Ectodermal cell (in vitro differentiated cells): ENCODE measurements around the gene INTS6L.

Source experiments
- H3K27ac ChIP-seq: 2 replicates; pipeline ENCODE4 v1.7.0; 2013; ENCODE audit warnings: mild to moderate bottlenecking, low read depth, low read length; ENCODE audit not compliant: insufficient read depth, poor library complexity, severe bottlenecking
- H3K27me3 ChIP-seq: 2 replicates; pipeline ENCODE4 v1.7.0; 2013; ENCODE audit warnings: mild to moderate bottlenecking, low read length; ENCODE audit not compliant: insufficient read depth, control insufficient read depth, poor library complexity, severe bottlenecking
- H3K36me3 ChIP-seq: one replicate; pipeline ENCODE4 v1.7.0; 2013; ENCODE audit warnings: low read length; ENCODE audit not compliant: control insufficient read depth, insufficient read depth
- H3K4me1 ChIP-seq: one replicate; pipeline ENCODE4 v1.7.0; 2013; ENCODE audit warnings: low read length; ENCODE audit not compliant: control insufficient read depth, insufficient read depth
- H3K4me3 ChIP-seq: 2 replicates; pipeline ENCODE4 v1.7.0; 2013; ENCODE audit warnings: low read depth, low read length, control low read depth; ENCODE audit not compliant: insufficient read depth
- H3K9me3 ChIP-seq: 2 replicates; pipeline ENCODE4 v1.7.0; 2013; ENCODE audit warnings: mild to moderate bottlenecking, low read length, moderate library complexity; ENCODE audit not compliant: control insufficient read depth
- WGBS, 2 experiments: methylation state at CpG; one replicate each; pipeline ENCODE4 v1.1.7; 2013; ENCODE audit warnings: missing lambda C conversion rate in 2 of 2; 5-methylcytosine and 5-hydroxymethylcytosine counted together

INTS6L gene

DNA sequence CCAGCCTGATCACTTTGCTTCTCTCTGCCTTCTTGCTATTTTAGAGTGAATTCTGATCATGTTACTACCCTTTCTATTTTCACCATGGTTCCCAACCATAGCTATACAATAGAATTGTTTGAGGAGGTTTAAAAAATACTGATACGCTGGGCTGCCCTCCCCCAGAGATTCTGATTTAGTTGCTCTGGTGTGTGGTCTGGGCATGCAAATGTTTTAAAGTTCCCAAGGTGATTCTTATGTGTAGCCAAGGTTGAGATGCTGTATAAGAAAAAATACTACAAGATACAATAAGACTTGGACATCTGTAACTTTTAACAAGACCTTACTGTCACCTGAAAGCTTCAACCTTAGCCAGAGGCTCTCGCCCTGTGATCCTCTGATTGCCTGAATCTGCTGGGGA lies 22.2 kb upstream of the INTS6L start:
- no peaks in the 10 kb centered on the region for H3K27me3 ChIP-seq
- H3K9me3 ChIP-seq: no peaks in the 10 kb centered on the region
- no peak overlapping the region for H3K4me3 ChIP-seq
- no peaks in the 10 kb centered on the region for H3K36me3 ChIP-seq
- H3K4me1 ChIP-seq: no peaks in the 10 kb centered on the region
- WGBS, 2 experiments: 96 to 100% methylated on average over 1 to 2 of the region's 2 CpGs
- no peak overlapping the region for H3K27ac ChIP-seq

DNA sequence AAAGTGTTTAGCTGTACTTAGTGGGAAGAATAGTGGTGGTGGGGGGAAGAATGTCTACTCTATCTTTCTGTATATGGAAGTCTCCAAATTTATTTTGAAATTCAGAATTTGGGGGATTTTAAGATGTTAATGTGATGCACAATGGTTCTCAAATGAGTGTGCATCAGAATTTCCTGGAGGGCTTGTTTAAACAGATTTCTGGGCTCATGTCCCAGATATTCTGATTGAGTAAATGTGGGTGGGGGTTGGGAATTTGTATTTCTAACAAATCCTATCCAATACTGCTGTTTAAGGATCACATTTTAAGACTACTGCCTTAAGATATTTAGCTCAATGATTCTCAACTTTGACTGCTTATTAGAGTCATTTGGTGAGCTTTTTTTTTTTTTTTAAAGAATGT lies 15.1 kb upstream of the INTS6L start:
- Histone ChIP-seq H3K9me3 (no peaks in the 10 kb centered on the region), H3K4me3 (no peak overlapping the region), H3K4me1 (no peaks in the 10 kb centered on the region)

DNA sequence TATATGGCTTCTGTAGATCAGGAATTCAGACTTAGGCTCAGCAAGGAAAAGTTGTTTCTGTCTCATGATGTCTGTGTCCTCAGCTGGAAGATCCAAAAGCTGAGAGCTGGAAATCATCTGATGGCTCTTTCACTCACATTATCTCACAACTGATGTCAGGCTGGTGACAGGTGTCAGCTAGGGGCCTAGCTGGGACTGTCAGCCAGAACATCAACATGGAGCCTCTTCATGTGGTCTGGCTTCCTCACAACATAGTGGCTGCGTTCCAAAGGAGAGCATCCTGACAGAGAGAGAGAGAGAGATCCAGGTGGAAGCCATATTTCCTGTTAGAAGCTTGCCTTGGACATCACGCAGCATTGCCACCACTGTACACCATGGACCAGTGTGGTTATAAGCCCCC lies 10.6 kb upstream of the INTS6L start:
- H3K4me3 ChIP-seq: no peak overlapping the region
- H3K36me3 ChIP-seq: no peaks in the 10 kb centered on the region
- H3K27ac ChIP-seq: no peak overlapping the region
- 94 to 100% methylated on average over 2 of the region's 2 CpGs for WGBS, 2 experiments
- no peaks in the 10 kb centered on the region for H3K4me1 ChIP-seq
- no peaks in the 10 kb centered on the region for H3K9me3 ChIP-seq
- H3K27me3 ChIP-seq: no peaks in the 10 kb centered on the region

More for the DNA sequence above, 15.1 kb upstream of the INTS6L start:
- no peaks in the 10 kb centered on the region for H3K36me3 ChIP-seq
- H3K27me3 ChIP-seq: no peaks in the 10 kb centered on the region
- H3K27ac ChIP-seq: no peak overlapping the region

- WGBS, 2 experiments: 89 to 96% methylated on average over 3 of the region's 3 CpGs
- no peaks in the 10 kb centered on the region for H3K27me3 ChIP-seq
- no peak overlapping the region for H3K27ac ChIP-seq
- H3K4me1 ChIP-seq: no peaks in the 10 kb centered on the region
- no peaks in the 10 kb centered on the region for H3K9me3 ChIP-seq
- H3K4me3 ChIP-seq: no peak overlapping the region
- no peaks in the 10 kb centered on the region for H3K36me3 ChIP-seq
Measured at GRCh38 chrX:135512508-135513129, 7.8 kb upstream of the INTS6L start.

DNA sequence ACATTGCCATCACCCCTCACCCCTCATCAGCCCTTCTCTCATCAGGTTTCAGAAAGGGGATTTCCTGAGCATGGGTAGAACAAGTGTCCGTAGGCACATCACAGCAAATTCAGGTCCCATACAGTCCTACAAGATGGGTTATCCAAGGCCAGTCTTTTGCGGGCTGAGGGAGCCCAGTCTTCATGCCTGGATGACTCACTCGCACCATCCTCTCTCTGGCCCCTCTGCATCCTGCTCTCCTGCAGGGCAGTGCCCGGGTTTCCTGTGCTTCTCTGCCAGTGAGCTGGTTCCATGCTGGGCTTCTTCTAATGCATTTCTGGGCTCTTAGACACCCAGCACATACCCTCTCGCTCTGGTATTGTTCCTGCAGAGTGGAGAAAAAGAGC lies 7.3 kb upstream of the INTS6L start:
- no peak overlapping the region for H3K4me3 ChIP-seq
- no peaks in the 10 kb centered on the region for H3K27me3 ChIP-seq
- no peak overlapping the region for H3K27ac ChIP-seq
- WGBS, 2 experiments: 81 to 92% methylated on average over 5 of the region's 5 CpGs
- H3K9me3 ChIP-seq: no peaks in the 10 kb centered on the region
- H3K4me1 ChIP-seq: no peaks in the 10 kb centered on the region
- no peaks in the 10 kb centered on the region for H3K36me3 ChIP-seq

DNA sequence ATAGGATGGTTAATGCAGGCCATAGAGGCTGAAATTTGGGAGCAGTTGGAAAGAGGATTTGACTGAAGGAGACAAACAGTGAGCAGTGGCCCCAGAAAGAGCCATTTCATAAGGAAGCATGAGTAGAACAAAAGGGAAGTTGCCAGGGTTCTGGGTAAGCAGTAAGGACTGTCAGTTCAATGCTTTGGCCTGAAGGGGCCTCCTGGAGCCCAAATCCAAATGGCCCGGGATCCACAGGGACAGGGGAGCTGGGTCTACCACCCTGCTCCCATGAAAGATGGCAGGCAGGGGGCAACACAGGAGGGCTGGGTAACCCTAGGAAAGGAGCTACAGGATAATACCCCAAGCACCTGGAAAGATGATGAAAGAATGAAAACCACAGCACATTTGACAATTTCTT lies 4.1 kb upstream of the INTS6L start:
- Histone ChIP-seq H3K9me3 (no peaks in the 10 kb centered on the region), H3K36me3 (no peaks in the 10 kb centered on the region), H3K27me3 (no peaks in the 10 kb centered on the region), H3K27ac (no peak overlapping the region), H3K4me3 (no peak overlapping the region), H3K4me1 (no peaks in the 10 kb centered on the region)
- 60 to 74% methylated on average over 1 of the region's 1 CpG for WGBS, 2 experiments

DNA sequence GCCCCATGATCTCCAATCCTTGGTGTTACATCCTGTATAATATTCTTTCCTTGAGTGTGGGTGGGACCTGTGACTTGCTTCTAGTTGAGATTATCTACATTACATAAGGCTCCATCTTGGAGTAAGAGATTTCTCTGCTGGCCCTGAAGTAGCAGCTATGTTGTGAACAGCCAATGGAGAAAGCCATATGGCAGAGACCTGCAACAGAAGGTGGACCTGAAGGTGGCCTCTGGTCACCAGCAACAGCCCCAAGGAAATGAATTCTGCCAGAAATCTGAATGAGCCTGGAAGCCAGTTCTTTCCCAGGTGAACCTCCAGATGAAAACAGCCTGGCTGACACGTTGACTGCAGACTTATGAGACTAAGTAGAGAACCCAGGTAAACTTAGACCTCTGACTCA lies 2.3 kb upstream of the INTS6L start:
- H3K9me3 ChIP-seq: no peaks in the 10 kb centered on the region
- H3K27ac ChIP-seq: no peak overlapping the region
- no peaks in the 10 kb centered on the region for H3K27me3 ChIP-seq
- H3K4me3 ChIP-seq: no peak overlapping the region
- WGBS, 2 experiments: 83 to 90% methylated on average over 1 of the region's 1 CpG
- no peaks in the 10 kb centered on the region for H3K4me1 ChIP-seq
- H3K36me3 ChIP-seq: no peaks in the 10 kb centered on the region

DNA sequence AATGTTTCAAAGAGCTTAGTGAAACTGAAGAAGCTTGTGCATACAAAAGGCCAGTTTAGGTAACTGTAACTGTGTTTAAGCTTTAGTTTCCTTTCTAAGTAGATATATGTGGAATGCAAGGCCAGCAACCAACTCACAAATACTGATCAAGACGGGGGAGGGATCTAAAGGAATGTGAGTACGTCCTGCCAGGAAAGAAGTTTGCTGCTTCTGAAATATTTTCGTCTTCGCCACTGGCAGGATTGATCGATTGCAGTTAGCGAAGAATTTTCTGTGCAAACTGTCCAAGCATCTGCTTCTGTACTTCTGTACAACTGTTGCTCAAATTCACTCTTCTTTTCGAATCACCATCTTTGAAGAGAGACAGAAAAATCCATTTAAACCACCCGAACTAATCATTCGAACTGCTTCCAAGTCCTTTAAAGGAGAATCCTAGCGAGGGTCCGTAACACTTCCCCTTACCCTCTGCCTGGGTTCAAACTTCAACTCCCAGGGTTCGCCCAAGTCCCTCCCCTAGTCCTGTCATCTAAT lies 373 bp upstream of the INTS6L start:
- no peaks in the 10 kb centered on the region for H3K4me1 ChIP-seq
- H3K27me3 ChIP-seq: no peaks in the 10 kb centered on the region
- WGBS, 2 experiments: 21 to 29% methylated on average over 12 of the region's 12 CpGs
- H3K4me3 ChIP-seq: peak overlapping the region; percentile 64
- peak overlapping the region; percentile 26 for H3K27ac ChIP-seq
- no peaks in the 10 kb centered on the region for H3K9me3 ChIP-seq
- H3K36me3 ChIP-seq: no peaks in the 10 kb centered on the region

- 0 to 1% methylated on average over 73 of the region's 73 CpGs for whole genome bisulfite sequencing, 2 experiments
- no peaks in the 10 kb centered on the region for H3K36me3 ChIP-seq
- H3K9me3 ChIP-seq: no peaks in the 10 kb centered on the region
- no peaks in the 10 kb centered on the region for H3K4me1 ChIP-seq
- H3K27ac ChIP-seq: peak overlapping the region; percentile 69
- H3K4me3 ChIP-seq: peak overlapping the region; percentile 64
- no peaks in the 10 kb centered on the region for H3K27me3 ChIP-seq
Measured at GRCh38 chrX:135521405-135522131, 1.1 kb downstream of the INTS6L start.

DNA sequence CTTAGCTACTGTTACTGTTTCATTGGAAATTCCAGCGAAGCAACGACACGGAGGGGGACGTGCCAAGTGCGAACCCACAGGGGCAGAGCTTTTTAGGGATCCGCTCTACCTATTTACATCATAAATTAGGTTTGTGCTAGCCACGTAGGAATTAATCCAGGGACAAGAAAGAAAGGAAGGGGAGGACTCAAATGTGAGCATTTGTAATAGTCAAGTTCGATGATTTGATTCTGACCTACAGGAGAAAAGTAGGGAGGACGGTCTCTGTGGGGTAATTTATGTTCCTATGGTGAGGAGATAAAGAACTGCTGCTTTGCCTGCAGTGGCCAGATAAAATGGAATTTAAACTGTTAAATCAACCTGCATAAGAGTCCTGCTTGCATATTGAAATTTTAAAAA lies 1.7 kb downstream of the INTS6L start:
- WGBS, 2 experiments: 4 to 6% methylated on average over 8 to 9 of the region's 9 CpGs
- Histone ChIP-seq H3K9me3 (no peaks in the 10 kb centered on the region), H3K36me3 (no peaks in the 10 kb centered on the region), H3K4me3 (peak overlapping the region; percentile 64), H3K27ac (peak overlapping the region; percentile 69), H3K4me1 (no peaks in the 10 kb centered on the region), H3K27me3 (no peaks in the 10 kb centered on the region)
